Activated T-cell treated with anti-CD3 and anti-CD28 coated beads for 48 hours (primary cell): ENCODE results near the gene BPIFB6.

Source experiments
- DNase-seq: peaks from one replicate; pipeline ENCODE4 v3.0.0-alpha.2; 2020; ENCODE audit warnings: low read depth

The BPIFB6 gene

GRCh38 chr20:33091693-33092092 lies 60.2 kb downstream of the BPIFB6 start:
- no peak for DNase-seq

DNA sequence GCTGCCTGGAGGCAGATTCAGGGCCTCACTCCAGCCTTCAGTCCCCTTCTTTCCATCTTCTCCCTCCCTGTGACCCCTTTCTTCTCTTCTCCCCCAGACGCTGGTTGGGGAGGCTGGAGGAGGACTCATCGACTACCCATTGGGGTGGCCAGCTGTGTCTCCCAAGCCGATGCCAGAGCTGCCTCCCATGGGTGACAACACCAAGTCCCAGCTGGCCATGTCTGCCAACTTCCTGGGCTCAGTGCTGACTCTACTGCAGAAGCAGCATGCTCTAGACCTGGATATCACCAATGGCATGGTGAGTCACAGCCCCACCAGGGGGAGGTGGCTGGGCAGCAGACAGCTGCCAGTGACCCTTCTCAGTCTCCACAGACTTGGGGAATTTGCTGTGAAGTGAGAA lies 60.9 kb downstream of the BPIFB6 start:
- no peak for DNase-seq

DNA sequence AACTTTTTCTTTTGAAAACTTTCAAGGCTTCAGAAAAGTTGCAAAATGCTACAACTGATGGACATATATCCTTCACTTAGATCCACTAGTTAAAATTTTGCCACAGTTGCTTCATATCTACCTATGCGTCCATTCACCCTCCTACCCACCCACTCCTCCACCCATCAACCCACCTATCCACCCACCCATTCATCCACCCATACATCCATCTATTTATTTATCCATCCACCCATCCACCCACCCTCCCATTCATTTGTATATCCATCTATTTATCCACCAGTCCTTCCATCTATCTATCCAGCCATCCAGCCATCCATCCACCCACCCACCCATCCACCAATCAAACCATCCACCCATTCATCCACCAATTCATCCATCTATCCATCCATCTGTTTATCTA lies 61.6 kb downstream of the BPIFB6 start:
- DNase-seq = no peak

GRCh38 chr20:33093582-33093981 lies 62.1 kb downstream of the BPIFB6 start:
- no peak for DNase-seq
